Endothelial cell of umbilical vein (primary cell): ENCODE measurements around the gene CTSE. TPM values are rescaled to one million over a fixed set of nuclear protein-coding genes. Genes with fewer than 3 reads are reported as not detected.

ENCODE experiments used
- BruUV-seq: library from RNA; stranded (reverse); fragments of 400-500 nt; replicated peaks from 2 replicates; lab custom pipeline; 2021; lab: Mats Ljungman, UMichigan
- CTCF ChIA-PET: fragments of 300-600, 350-600 bp; sonication (Branson Sonifier 250); formaldehyde crosslinking; loops from one replicate; lab custom pipeline; 2021; ENCODE audit warnings: antibody characterized with exemption, inconsistent platforms; lab: Charles Lee
- POLR2A ChIA-PET: fragments of 300-600, 350-600 bp; sonication (Branson Sonifier 250); formaldehyde crosslinking; loops from one replicate; lab custom pipeline; 2021; ENCODE audit warnings: antibody characterized with exemption, inconsistent platforms; lab: Charles Lee
- DNase-seq: peaks from one replicate; pipeline ENCODE4 v3.0.0-alpha.2; 2011; ENCODE audit warnings: low read depth, low spot score
- FAIRE-seq: peaks from 2 replicates; lab custom pipeline; 2011; peaks lifted over from hg19 to GRCh38; lab: Jason Lieb, UNC
- H2AFZ ChIP-seq: 2 replicates; pipeline ENCODE4 v1.6.0; 2012; ENCODE audit warnings: low read depth, low read length, control low read depth, inconsistent platforms
- H3K27ac ChIP-seq: 2 replicates; pipeline ENCODE4 v1.5.1; 2011; ENCODE audit warnings: low read depth, mild to moderate bottlenecking, control low read depth, low read length, moderate library complexity; ENCODE audit not compliant: insufficient read depth
- H3K27me3 ChIP-seq, 2 experiments: 2 replicates each; pipeline versions ENCODE4 v1.6.0 to v1.6.1; 2011; ENCODE audit warnings: low read length in 2 of 2, mixed read lengths in 1 of 2; ENCODE audit not compliant: control insufficient read depth in 2 of 2, insufficient read depth in 2 of 2
- H3K36me3 ChIP-seq, 2 experiments: 2 replicates in 1 of 2; 3 replicates in 1 of 2; pipeline ENCODE4 v1.5.1; 2011; ENCODE audit warnings: low read length in 2 of 2, mild to moderate bottlenecking in 1 of 2, moderate library complexity in 1 of 2; ENCODE audit not compliant: control insufficient read depth in 2 of 2, insufficient read depth in 2 of 2; ENCODE audit errors: extremely low read depth in 1 of 2
- H3K4me1 ChIP-seq: 3 replicates; pipeline ENCODE4 v1.5.1; 2011; ENCODE audit warnings: mild to moderate bottlenecking, low read length; ENCODE audit not compliant: control insufficient read depth, insufficient read depth; ENCODE audit errors: extremely low read depth
- H3K4me2 ChIP-seq: 2 replicates; pipeline ENCODE4 v1.6.1; 2011; ENCODE audit warnings: low read length, control low read depth, mixed read lengths; ENCODE audit not compliant: insufficient read depth
- H3K4me3 ChIP-seq, 3 experiments: fragments of 200-600 bp in 1 of 3; sonication (generic), shearing (Covaris generic) in 1 of 3; replicated peaks in 1 of 3; 2 replicates each; pipeline ENCODE4 v1.5.1; 2011 to 2016; ENCODE audit warnings: control low read depth in 3 of 3, low read length in 3 of 3, mild to moderate bottlenecking in 2 of 3, inconsistent platforms in 1 of 3, low read depth in 1 of 3, moderate library complexity in 1 of 3; ENCODE audit not compliant: insufficient read depth in 1 of 3
- H3K79me2 ChIP-seq: 2 replicates; pipeline ENCODE4 v1.6.0; 2012; ENCODE audit warnings: low read length, inconsistent platforms; ENCODE audit not compliant: control insufficient read depth, insufficient read depth
- H3K9ac ChIP-seq: replicated peaks from 2 replicates; pipeline ENCODE3; 2011; ENCODE audit warnings: low read length, control low read depth; ENCODE audit not compliant: insufficient read depth; ENCODE audit errors: extremely low read depth
- H3K9me1 ChIP-seq: replicated peaks from 3 replicates; pipeline ENCODE4 v1.6.0; 2011; ENCODE audit warnings: mild to moderate bottlenecking, low read length; ENCODE audit not compliant: control insufficient read depth, insufficient read depth; ENCODE audit errors: extremely low read depth
- H3K9me3 ChIP-seq: replicated peaks from 2 replicates; pipeline ENCODE4 v1.5.1; 2012; ENCODE audit warnings: low read length, inconsistent platforms; ENCODE audit not compliant: control insufficient read depth, insufficient read depth
- H4K20me1 ChIP-seq: replicated peaks from 2 replicates; pipeline ENCODE3; 2011; ENCODE audit warnings: mild to moderate bottlenecking, low read length; ENCODE audit not compliant: control insufficient read depth, insufficient read depth; ENCODE audit errors: extremely low read depth
- CTCF ChIP-seq, 2 donors: IDR thresholded peaks; 1 replicate in 1 of 2; 2 replicates in 1 of 2; pipeline ENCODE4 v1.5.1; 2011; ENCODE audit warnings: low read length in 2 of 2, mild to moderate bottlenecking in 2 of 2, moderate library complexity in 2 of 2, control low read depth in 1 of 2, inconsistent platforms in 1 of 2, low read depth in 1 of 2; ENCODE audit not compliant: insufficient read depth in 1 of 2; ENCODE audit errors: extremely low read depth in 1 of 2
- EZH2 ChIP-seq: IDR thresholded peaks from 2 replicates; pipeline ENCODE4 v1.6.1; 2012; ENCODE audit warnings: borderline replicate concordance, low read depth, mild to moderate bottlenecking, moderate library complexity, low read length, inconsistent platforms; ENCODE audit not compliant: severe bottlenecking
- FOS ChIP-seq: IDR thresholded peaks from 2 replicates; pipeline ENCODE4 v1.6.1; 2011; ENCODE audit warnings: mild to moderate bottlenecking, low read length, moderate library complexity, borderline replicate concordance; ENCODE audit not compliant: insufficient read depth
- GATA2 ChIP-seq: IDR thresholded peaks from 2 replicates; pipeline ENCODE4 v1.7.0; 2011; ENCODE audit warnings: low read depth, mild to moderate bottlenecking, moderate library complexity, mixed read lengths, low read length; ENCODE audit not compliant: insufficient read length, insufficient read depth
- JUN ChIP-seq: IDR thresholded peaks from 2 replicates; pipeline ENCODE4 v1.6.1; 2011; ENCODE audit warnings: borderline replicate concordance, low read depth; ENCODE audit not compliant: insufficient read length, insufficient read depth
- MAX ChIP-seq: IDR thresholded peaks from 2 replicates; pipeline ENCODE4 v1.6.1; 2011; ENCODE audit not compliant: insufficient read depth, insufficient read length
- MYC ChIP-seq: IDR thresholded peaks from one replicate; pipeline ENCODE4 v1.6.1; 2011; ENCODE audit warnings: mild to moderate bottlenecking, low read depth, low read length
- POLR2A ChIP-seq: IDR thresholded peaks from 2 replicates; pipeline ENCODE4 v1.6.1; 2012; ENCODE audit warnings: low read depth, mild to moderate bottlenecking, control low read depth, low read length
- POLR2AphosphoS5 ChIP-seq: IDR thresholded peaks from 2 replicates; pipeline ENCODE4 v1.6.1; 2012; ENCODE audit warnings: low read depth, mild to moderate bottlenecking, control low read depth, low read length, moderate library complexity; ENCODE audit not compliant: insufficient read depth
- dilution Hi-C: fragments of 300-500 bp; cut with MboI; formaldehyde crosslinking; loops from one replicate; pipeline ENCODE4 v1.15.0; 2019; ENCODE audit warnings: low sequenced_read_pairs; ENCODE audit not compliant: extremely low pct_ligation_motif_present
- intact Hi-C: fragments of 100-400 bp; cut with micrococcal nuclease; formaldehyde crosslinking; loops from one replicate; pipeline ENCODE4 v1.10.0; 2022
- polyA plus RNA-seq, 4 experiments: library from polyadenylated mRNA; depleted of rRNA in 3 of 4; stranded (reverse) in 3 of 4; unstranded in 1 of 4; fragments of >200 nt; gene quantifications; 2 replicates each; pipeline versions ENCODE4 v1.2.1 to v1.2.3, GENCODE V29; 2011 to 2012; ENCODE audit warnings: missing spikeins in 1 of 4
- total RNA-seq: library from RNA; stranded (reverse); gene quantifications from 2 replicates; pipeline ENCODE4 v1.2.3, GENCODE V29; 2021

The CTSE gene
- total and polyA plus RNA-seq, 2 donors (not counting 3 experiments of a cell fraction or from before 2014, with no cell fraction given): 0.17 TPM; not detected in 1

- CTCF ChIA-PET: no interaction called here
- no peak for TF ChIP-seq EZH2
- TF ChIP-seq FOS: no peak
- TF ChIP-seq POLR2AphosphoS5: no peak
- TF ChIP-seq CTCF (IDR thresholded peaks at IDR 0.05; ENCODE audit: extremely low read depth in 1 of 2, insufficient read depth in 1 of 2, low read depth in 1 of 2, low read length in 2 of 2): no peak
- no peak for TF ChIP-seq GATA2
- no peak for TF ChIP-seq POLR2A
- no peak for TF ChIP-seq MYC
- no peak for TF ChIP-seq MAX
- no peak for TF ChIP-seq JUN
Observed at GRCh38 chr1:206013026-206013795, 10.5 kb downstream of the CTSE start.

More at GRCh38 chr1:206013026-206013795, 10.5 kb downstream of the CTSE start:
- DNase-seq (no peak), FAIRE-seq (no peak)
- no peaks in the 10 kb centered on the region for H3K36me3 ChIP-seq
- H3K4me2 ChIP-seq: no peak overlapping the region
- H3K27ac ChIP-seq: no peak overlapping the region
- H2AFZ ChIP-seq: no peak overlapping the region
- no peaks in the 10 kb centered on the region for H3K79me2 ChIP-seq
- peaks cover 0 to 1% of the 10 kb centered on the region in 2 experiments for H3K27me3 ChIP-seq
- H3K9me1 ChIP-seq: no peaks in the 10 kb centered on the region
- H3K9ac ChIP-seq: no peak overlapping the region
- no peaks in the 10 kb centered on the region for H3K4me1 ChIP-seq
- intact Hi-C loops (no loop called here), dilution Hi-C loops (no loop called here)
- POLR2A ChIA-PET: no interaction called here
- no peak overlapping the region for H3K4me3 ChIP-seq
- H3K9me3 ChIP-seq: no peaks in the 10 kb centered on the region
- BruUV-seq: no TSS peak
- H4K20me1 ChIP-seq: no peaks in the 10 kb centered on the region
